H1 (cell line): ENCODE measurements around the gene HDHD5. TPM values are rescaled to one million over a fixed set of nuclear protein-coding genes. Genes with fewer than 3 reads are reported as not detected.

Experiments used
- CTCF ChIA-PET: fragments of 300-600 bp; sonication (Branson Sonifier 250); formaldehyde crosslinking; loops from one replicate; lab custom pipeline; 2021; ENCODE audit not compliant: partially characterized antibody; lab: Charles Lee
- POLR2A ChIA-PET: fragments of 300-600 bp; sonication (Branson Sonifier 250); formaldehyde crosslinking; loops from one replicate; lab custom pipeline; 2021; ENCODE audit warnings: inconsistent platforms; ENCODE audit not compliant: partially characterized antibody; lab: Charles Lee
- DNase-seq, 2 experiments: peaks; one replicate each; pipeline versions ENCODE4 v3.0.0 to v3.0.0-alpha.2; 2010 to 2022; ENCODE audit warnings: low spot score in 2 of 2, low read depth in 1 of 2, mixed read lengths in 1 of 2
- FAIRE-seq: peaks from 2 replicates; lab custom pipeline; 2011; peaks lifted over from hg19 to GRCh38; lab: Jason Lieb, UNC
- H2AFZ ChIP-seq: 2 replicates; pipeline ENCODE4 v1.8.1; 2012; ENCODE audit warnings: low read length, inconsistent platforms
- H2AK5ac ChIP-seq: 2 replicates; pipeline ENCODE4 v1.6.1; 2013; ENCODE audit warnings: low read depth, low read length
- H2BK120ac ChIP-seq: replicated peaks from 2 replicates; pipeline ENCODE3; 2013; ENCODE audit warnings: low read depth, low read length, inconsistent platforms
- H2BK12ac ChIP-seq: 2 replicates; pipeline ENCODE4 v1.6.1; 2013; ENCODE audit warnings: low read depth, low read length
- H2BK15ac ChIP-seq: 2 replicates; pipeline ENCODE4 v1.6.1; 2013; ENCODE audit warnings: low read length
- H2BK20ac ChIP-seq: 2 replicates; pipeline ENCODE4 v1.6.1; 2013; ENCODE audit warnings: low read length
- H2BK5ac ChIP-seq: 2 replicates; pipeline ENCODE4 v1.6.1; 2013; ENCODE audit warnings: low read depth, low read length
- H3K14ac ChIP-seq: 2 replicates; pipeline ENCODE4 v1.6.1; 2013; ENCODE audit warnings: inconsistent platforms; ENCODE audit not compliant: insufficient read length
- H3K18ac ChIP-seq: 2 replicates; pipeline ENCODE4 v1.6.1; 2013; ENCODE audit warnings: low read length; ENCODE audit errors: extremely low read depth
- H3K23ac ChIP-seq: 2 replicates; pipeline ENCODE4 v1.6.1; 2013; ENCODE audit warnings: inconsistent platforms; ENCODE audit not compliant: insufficient read length
- H3K23me2 ChIP-seq: 2 replicates; pipeline ENCODE4 v1.6.1; 2013; ENCODE audit warnings: low read depth, low read length
- H3K27ac ChIP-seq: 2 replicates; pipeline ENCODE4 v1.6.1; 2011; ENCODE audit warnings: low read depth, low read length, inconsistent platforms
- H3K27me3 ChIP-seq, 4 experiments: replicated peaks in 1 of 4; 1 replicate in 1 of 4; 2 replicates in 3 of 4; pipeline versions ENCODE4 v1.6.1 to v1.8.1; 2011 to 2013; ENCODE audit warnings: low read length in 3 of 4, mild to moderate bottlenecking in 3 of 4, inconsistent platforms in 2 of 4, mixed read lengths in 2 of 4, moderate library complexity in 1 of 4; ENCODE audit not compliant: control insufficient read depth in 3 of 4, insufficient read depth in 3 of 4; ENCODE audit errors: extremely low read depth in 1 of 4
- H3K36me3 ChIP-seq, 4 experiments: 2 replicates each; pipeline versions ENCODE4 v1.6.1 to v1.8.1; 2011 to 2013; ENCODE audit warnings: mild to moderate bottlenecking in 4 of 4, low read length in 3 of 4, moderate library complexity in 2 of 4, control low read depth in 1 of 4, inconsistent platforms in 1 of 4; ENCODE audit not compliant: insufficient read depth in 4 of 4, control insufficient read depth in 2 of 4
- H3K4ac ChIP-seq: replicated peaks from 2 replicates; pipeline ENCODE3; 2013; ENCODE audit warnings: low read length, low read depth, mixed read lengths, inconsistent platforms; ENCODE audit not compliant: insufficient read length
- H3K4me1 ChIP-seq, 4 experiments: replicated peaks in 1 of 4; 1 replicate in 1 of 4; 2 replicates in 3 of 4; pipeline versions ENCODE4 v1.6.1 to v1.8.1; 2011 to 2013; ENCODE audit warnings: low read length in 3 of 4, inconsistent platforms in 2 of 4, mixed read lengths in 1 of 4; ENCODE audit not compliant: insufficient read depth in 4 of 4, control insufficient read depth in 3 of 4
- H3K4me2 ChIP-seq, 2 experiments: 2 replicates each; pipeline versions ENCODE4 v1.6.1 to v1.8.1; 2011 to 2013; ENCODE audit warnings: low read depth in 2 of 2, low read length in 2 of 2, control low read depth in 1 of 2, inconsistent platforms in 1 of 2, mild to moderate bottlenecking in 1 of 2; ENCODE audit not compliant: insufficient read depth in 1 of 2
- H3K4me3 ChIP-seq, 4 experiments: fragments of 200-600, 300-600 bp in 1 of 4; sonication (generic), shearing (Covaris generic), sonication (Bioruptor Twin) in 1 of 4; 2 replicates each; pipeline versions ENCODE4 v1.5.1 to v1.8.1; 2011 to 2016; ENCODE audit warnings: low read length in 4 of 4, low read depth in 3 of 4, control low read depth in 2 of 4, inconsistent platforms in 2 of 4, mild to moderate bottlenecking in 2 of 4, mixed read lengths in 1 of 4, moderate library complexity in 1 of 4; ENCODE audit not compliant: insufficient read depth in 2 of 4; ENCODE audit errors: extremely low read depth in 1 of 4
- H3K56ac ChIP-seq: replicated peaks from 2 replicates; pipeline ENCODE3; 2013; ENCODE audit warnings: low read depth, mild to moderate bottlenecking, mixed read lengths, low read length, inconsistent platforms; ENCODE audit not compliant: insufficient read length
- H3K79me1 ChIP-seq: 2 replicates; pipeline ENCODE4 v1.6.1; 2013; ENCODE audit warnings: low read depth, low read length, control low read depth
- H3K79me2 ChIP-seq, 2 experiments: 2 replicates each; pipeline versions ENCODE4 v1.6.1 to v1.8.1; 2012 to 2013; ENCODE audit warnings: low read length in 2 of 2, mild to moderate bottlenecking in 2 of 2, inconsistent platforms in 1 of 2; ENCODE audit not compliant: insufficient read depth in 2 of 2, control insufficient read depth in 1 of 2
- H3K9ac ChIP-seq, 4 experiments: replicated peaks in 1 of 4; 1 replicate in 1 of 4; 2 replicates in 3 of 4; pipeline versions ENCODE4 v1.6.1 to v1.8.1; 2011 to 2013; ENCODE audit warnings: low read depth in 3 of 4, low read length in 3 of 4, control low read depth in 2 of 4, mild to moderate bottlenecking in 2 of 4, moderate library complexity in 2 of 4, inconsistent platforms in 1 of 4; ENCODE audit errors: extremely low read depth in 1 of 4
- H3K9me3 ChIP-seq, 2 experiments: 2 replicates each; pipeline versions ENCODE4 v1.6.1 to v1.8.1; 2012 to 2013; ENCODE audit warnings: mild to moderate bottlenecking in 2 of 2, moderate library complexity in 2 of 2, control low read depth in 1 of 2, inconsistent platforms in 1 of 2, low read depth in 1 of 2, low read length in 1 of 2, mixed read lengths in 1 of 2; ENCODE audit not compliant: insufficient read depth in 2 of 2
- H4K20me1 ChIP-seq, 2 experiments: replicated peaks in 1 of 2; 2 replicates each; pipeline versions ENCODE3 to v1.8.1; 2011 to 2013; ENCODE audit warnings: inconsistent platforms in 2 of 2, low read length in 2 of 2, mild to moderate bottlenecking in 1 of 2; ENCODE audit not compliant: insufficient read depth in 2 of 2, control insufficient read depth in 1 of 2
- H4K5ac ChIP-seq: 2 replicates; pipeline ENCODE4 v1.6.1; 2013; ENCODE audit warnings: low read length, low read depth, mixed read lengths, inconsistent platforms; ENCODE audit not compliant: insufficient read length
- H4K8ac ChIP-seq: 2 replicates; pipeline ENCODE4 v1.8.0; 2013; ENCODE audit warnings: mild to moderate bottlenecking, moderate library complexity, low read length, inconsistent platforms; ENCODE audit not compliant: insufficient read depth; ENCODE audit errors: extremely low read depth
- H4K91ac ChIP-seq: replicated peaks from 2 replicates; pipeline ENCODE3; 2013; ENCODE audit warnings: low read length, mixed read lengths, inconsistent platforms; ENCODE audit not compliant: insufficient read length
- FOSL1 ChIP-seq: IDR thresholded peaks from 2 replicates; pipeline ENCODE4 v1.6.1; 2011; ENCODE audit warnings: mild to moderate bottlenecking, low read depth, low read length, moderate library complexity; ENCODE audit not compliant: insufficient read depth
- KDM1A ChIP-seq: fragments of 200-600, 300-600 bp; sonication (generic); IDR thresholded peaks from 2 replicates; pipeline ENCODE4 v1.7.1; 2016; ENCODE audit warnings: mild to moderate bottlenecking, low read length, borderline replicate concordance
- NRF1 ChIP-seq: IDR thresholded peaks from 2 replicates; pipeline ENCODE4 v1.6.1; 2011; ENCODE audit warnings: mild to moderate bottlenecking, low read depth, low read length, improper control_type of control experiment
- RFX5 ChIP-seq: IDR thresholded peaks from 2 replicates; pipeline ENCODE4 v1.6.1; 2011; ENCODE audit warnings: low read depth, low read length, improper control_type of control experiment, borderline replicate concordance
- WGBS, 2 experiments: shearing (Covaris generic) in 1 of 2; methylation state at CpG; one replicate each; pipeline versions ENCODE4 v1.1.6 to v1.1.7; 2013 to 2015; ENCODE audit warnings: low lambda C conversion rate in 2 of 2, mixed read lengths in 2 of 2, inconsistent platforms in 1 of 2, low coverage in 1 of 2, missing lambda C conversion rate in 1 of 2; ENCODE audit not compliant: insufficient replicate concordance in 2 of 2, insufficient coverage in 1 of 2, insufficient read length in 1 of 2; ENCODE audit errors: extremely low coverage in 1 of 2, missing lambda C conversion rate in 1 of 2; 5-methylcytosine and 5-hydroxymethylcytosine counted together
- polyA plus RNA-seq, 7 experiments: library from polyadenylated mRNA; depleted of rRNA in 3 of 7; stranded (reverse) in 5 of 7; unstranded in 2 of 7; fragments of >200 nt in 5 of 7; fragments of 200-250 nt in 2 of 7; gene quantifications; 1 replicate in 5 of 7; 2 replicates in 1 of 7; 4 replicates in 1 of 7; pipeline versions ENCODE4 v1.2.1 to v1.2.3, GENCODE V29; 2011 to 2013; ENCODE audit warnings: missing spikeins in 2 of 7, mixed read lengths in 2 of 7
- total RNA-seq: library from RNA; stranded (reverse); fragmentation: NEBNext Ultra II Directional; extraction: Animal tissue kit (Norgen Biotek cat#: 25700); gene quantifications from 2 replicates; pipeline ENCODE4 v1.2.1, GENCODE V29; 2021
- TF ChIP-seq, protein P1 (sequence below): IDR thresholded peaks from 2 replicates; pipeline ENCODE4 v1.6.1; 2012; ENCODE audit warnings: low read length, inconsistent platforms
- TF ChIP-seq, protein P2 (sequence below): IDR thresholded peaks from 2 replicates; pipeline ENCODE4 v1.6.1; 2012; ENCODE audit warnings: inconsistent platforms
- TF ChIP-seq, protein P3 (sequence below): IDR thresholded peaks from 2 replicates; pipeline ENCODE4 v1.6.1; 2011; ENCODE audit warnings: low read depth, mild to moderate bottlenecking, low read length; ENCODE audit not compliant: insufficient read depth

The HDHD5 gene
- total and polyA plus RNA-seq, 2 of the 8 experiments (the other 6 are each of a cell fraction or from before 2014, with no cell fraction given) = 68.3 to 123 TPM

DNA sequence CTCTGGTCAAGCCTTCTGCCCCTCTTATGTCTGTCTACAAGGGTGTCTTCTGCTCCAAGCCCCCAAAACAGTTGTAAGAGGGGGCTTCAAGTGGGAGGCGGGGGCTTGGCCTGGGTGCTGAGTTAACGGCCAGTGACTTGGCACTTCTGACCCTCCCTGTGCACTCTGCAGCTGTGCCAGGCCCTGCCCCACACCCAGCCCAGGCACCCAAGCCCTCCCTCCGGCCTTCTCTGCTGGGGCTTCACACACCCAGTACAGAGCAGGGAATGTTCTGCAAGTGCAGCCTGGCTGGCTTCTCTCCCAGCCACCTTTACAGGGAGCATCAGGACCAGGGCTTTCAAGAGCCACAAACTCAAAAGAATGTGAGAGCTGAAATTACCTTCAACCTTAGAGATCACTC, 41.7 kb downstream of the HDHD5 start:
- H3K27ac ChIP-seq = no peak overlapping the region
- H2BK120ac ChIP-seq = no peak overlapping the region
- no peak overlapping the region for H2AK5ac ChIP-seq
- no peaks in the 10 kb centered on the region for H3K9me3 ChIP-seq
- H3K79me1 ChIP-seq = 0 out of 2 replicates have a peak, but pooled peaks cover 4% of the 10 kb centered on the region
- FAIRE-seq (no peak), DNase-seq (no peak)
- H2BK15ac ChIP-seq = no peak overlapping the region
- CTCF ChIA-PET = interaction anchor here (0.9 to 5.9 kb wide), 5 partner anchors 11 to 55 kb away, joined by 3 to 29 read pairs (median 13); no protein-coding TSS in a partner anchor
- 0 out of 2 replicates have a peak overlapping the region, but pooled peaks have one; percentile 39 for H2BK12ac ChIP-seq
- no peak overlapping the region for H3K4ac ChIP-seq
- no peaks in the 10 kb centered on the region for H3K79me2 ChIP-seq
- H3K23ac ChIP-seq = no peak overlapping the region
- H3K4me3 ChIP-seq = no peak overlapping the region
- no peak overlapping the region for H3K9ac ChIP-seq
- no peak overlapping the region for H4K5ac ChIP-seq
- no peak overlapping the region for H4K91ac ChIP-seq
- H3K36me3 ChIP-seq = no peaks in the 10 kb centered on the region
- TF ChIP-seq NRF1 = no peak
- no peak for TF ChIP-seq RFX5
- TF ChIP-seq, protein P1, sequence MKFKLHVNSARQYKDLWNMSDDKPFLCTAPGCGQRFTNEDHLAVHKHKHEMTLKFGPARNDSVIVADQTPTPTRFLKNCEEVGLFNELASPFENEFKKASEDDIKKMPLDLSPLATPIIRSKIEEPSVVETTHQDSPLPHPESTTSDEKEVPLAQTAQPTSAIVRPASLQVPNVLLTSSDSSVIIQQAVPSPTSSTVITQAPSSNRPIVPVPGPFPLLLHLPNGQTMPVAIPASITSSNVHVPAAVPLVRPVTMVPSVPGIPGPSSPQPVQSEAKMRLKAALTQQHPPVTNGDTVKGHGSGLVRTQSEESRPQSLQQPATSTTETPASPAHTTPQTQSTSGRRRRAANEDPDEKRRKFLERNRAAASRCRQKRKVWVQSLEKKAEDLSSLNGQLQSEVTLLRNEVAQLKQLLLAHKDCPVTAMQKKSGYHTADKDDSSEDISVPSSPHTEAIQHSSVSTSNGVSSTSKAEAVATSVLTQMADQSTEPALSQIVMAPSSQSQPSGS = no peak
- TF ChIP-seq, protein P2, sequence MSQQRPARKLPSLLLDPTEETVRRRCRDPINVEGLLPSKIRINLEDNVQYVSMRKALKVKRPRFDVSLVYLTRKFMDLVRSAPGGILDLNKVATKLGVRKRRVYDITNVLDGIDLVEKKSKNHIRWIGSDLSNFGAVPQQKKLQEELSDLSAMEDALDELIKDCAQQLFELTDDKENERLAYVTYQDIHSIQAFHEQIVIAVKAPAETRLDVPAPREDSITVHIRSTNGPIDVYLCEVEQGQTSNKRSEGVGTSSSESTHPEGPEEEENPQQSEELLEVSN = no peak
- TF ChIP-seq, protein P3, sequence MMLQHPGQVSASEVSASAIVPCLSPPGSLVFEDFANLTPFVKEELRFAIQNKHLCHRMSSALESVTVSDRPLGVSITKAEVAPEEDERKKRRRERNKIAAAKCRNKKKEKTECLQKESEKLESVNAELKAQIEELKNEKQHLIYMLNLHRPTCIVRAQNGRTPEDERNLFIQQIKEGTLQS = no peak
- no peak for TF ChIP-seq FOSL1
- no peak for TF ChIP-seq KDM1A
- H3K23me2 ChIP-seq = peaks cover 6% of the 10 kb centered on the region; the same call in 1 of the 2 replicates
- H3K18ac ChIP-seq = no peak overlapping the region; the same call in none of the 2 replicates
- POLR2A ChIA-PET = interaction anchor here (1.1 kb wide), 1 partner anchor 16 kb away, joined by 3 read pairs; no protein-coding TSS in a partner anchor
- peaks cover 2 to 7% of the 10 kb centered on the region in 2 experiments for H4K20me1 ChIP-seq
- no peak overlapping the region for H3K56ac ChIP-seq
- H3K27me3 ChIP-seq = peaks cover 0 to 4% (median 3%) of the 10 kb centered on the region in 4 experiments; a peak in 4 of 7 replicates
- H4K8ac ChIP-seq = no peak overlapping the region; the same call in 1 of the 2 replicates
- H3K4me1 ChIP-seq = peaks cover 4 to 16% (median 11%) of the 10 kb centered on the region in 4 experiments
- H2BK5ac ChIP-seq = no peak overlapping the region; the same call in 1 of the 2 replicates
- WGBS, 2 experiments = 93% methylated on average over 3 of the region's 3 CpGs; no CpG with 5 or more reads in 1 of the 2 experiments
- no peak overlapping the region for H2AFZ ChIP-seq
- H3K4me2 ChIP-seq = no peak overlapping the region
- H3K14ac ChIP-seq = no peak overlapping the region
- H2BK20ac ChIP-seq = no peak overlapping the region
